ENCODE results near the gene PCDHGA4. TPM values are rescaled to one million over a fixed set of nuclear protein-coding genes. Genes with fewer than 3 reads are reported as not detected.

PCDHGA4 gene
- total and polyA plus RNA-seq, 2 of the 13 experiments (the other 11 are each of a cell fraction or from before 2014, with no cell fraction given), result 0.49 to 0.58 TPM

DNA sequence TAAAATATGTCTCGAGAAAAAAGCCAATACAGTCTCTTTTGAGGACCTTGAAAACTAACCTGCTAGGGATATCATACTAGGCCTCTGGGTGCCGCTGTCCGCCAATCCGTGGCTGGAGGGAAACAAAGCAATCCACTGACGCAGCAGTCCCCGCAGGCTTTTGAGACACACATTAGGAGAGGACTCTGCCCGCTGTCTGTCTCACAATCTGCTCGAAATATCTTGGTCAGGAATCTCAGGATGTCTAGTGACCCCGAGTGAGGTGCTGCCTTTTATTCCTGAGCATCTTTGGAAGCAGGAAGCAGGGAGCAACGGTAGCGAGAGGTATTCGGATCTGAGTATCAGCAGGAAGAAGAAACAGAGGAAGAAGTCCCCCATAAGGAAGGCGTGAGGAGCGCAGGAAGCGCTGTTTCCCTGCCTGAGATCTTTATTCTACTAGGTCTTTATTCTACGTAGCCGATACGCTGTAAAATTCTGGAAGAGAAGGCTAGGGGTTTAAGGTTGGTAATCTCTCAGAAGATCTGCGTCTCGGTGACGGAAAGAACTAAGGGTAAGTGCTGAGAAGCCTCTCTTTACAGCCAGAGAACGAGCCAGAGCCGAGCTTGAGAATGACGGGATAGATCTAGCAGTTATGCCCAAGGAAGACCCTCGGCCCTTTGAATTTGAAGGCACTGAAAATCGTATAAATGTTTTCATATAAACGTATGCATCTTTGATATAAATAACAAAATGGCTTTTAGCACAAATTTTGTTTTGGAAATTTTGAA lies 28.6 kb upstream of the PCDHGA4 start (continued):
- TF ChIP-seq, protein P1, sequence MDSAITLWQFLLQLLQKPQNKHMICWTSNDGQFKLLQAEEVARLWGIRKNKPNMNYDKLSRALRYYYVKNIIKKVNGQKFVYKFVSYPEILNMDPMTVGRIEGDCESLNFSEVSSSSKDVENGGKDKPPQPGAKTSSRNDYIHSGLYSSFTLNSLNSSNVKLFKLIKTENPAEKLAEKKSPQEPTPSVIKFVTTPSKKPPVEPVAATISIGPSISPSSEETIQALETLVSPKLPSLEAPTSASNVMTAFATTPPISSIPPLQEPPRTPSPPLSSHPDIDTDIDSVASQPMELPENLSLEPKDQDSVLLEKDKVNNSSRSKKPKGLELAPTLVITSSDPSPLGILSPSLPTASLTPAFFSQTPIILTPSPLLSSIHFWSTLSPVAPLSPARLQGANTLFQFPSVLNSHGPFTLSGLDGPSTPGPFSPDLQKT (CRISPR knock-in tag; IDR thresholded peaks at IDR 0.05; ENCODE audit: borderline replicate concordance), result no peak
- TF ChIP-seq ZNF3 (CRISPR knock-in tag; IDR thresholded peaks at IDR 0.05) (no peak), SAP130 (CRISPR knock-in tag; IDR thresholded peaks at IDR 0.05; ENCODE audit: low read depth) (peak; percentile 32; the same call in 1 of the 2 replicates), ATF1 (CRISPR knock-in tag; IDR thresholded peaks at IDR 0.05) (no peak), SP4 (CRISPR knock-in tag; IDR thresholded peaks at IDR 0.05) (peak; percentile 34; the same call in 1 of the 2 replicates), ZNF781 (CRISPR knock-in tag; IDR thresholded peaks at IDR 0.05; ENCODE audit: borderline replicate concordance, not compliant biosample characterization) (no peak), ZNF7 (CRISPR knock-in tag; IDR thresholded peaks at IDR 0.05) (no peak), JUND (CRISPR knock-in tag; IDR thresholded peaks at IDR 0.05) (no peak), SNAI1 (CRISPR knock-in tag; IDR thresholded peaks at IDR 0.05; ENCODE audit: borderline replicate concordance) (no peak), ZNF20 (CRISPR knock-in tag; IDR thresholded peaks at IDR 0.05) (no peak)
- TF ChIP-seq, protein P2, sequence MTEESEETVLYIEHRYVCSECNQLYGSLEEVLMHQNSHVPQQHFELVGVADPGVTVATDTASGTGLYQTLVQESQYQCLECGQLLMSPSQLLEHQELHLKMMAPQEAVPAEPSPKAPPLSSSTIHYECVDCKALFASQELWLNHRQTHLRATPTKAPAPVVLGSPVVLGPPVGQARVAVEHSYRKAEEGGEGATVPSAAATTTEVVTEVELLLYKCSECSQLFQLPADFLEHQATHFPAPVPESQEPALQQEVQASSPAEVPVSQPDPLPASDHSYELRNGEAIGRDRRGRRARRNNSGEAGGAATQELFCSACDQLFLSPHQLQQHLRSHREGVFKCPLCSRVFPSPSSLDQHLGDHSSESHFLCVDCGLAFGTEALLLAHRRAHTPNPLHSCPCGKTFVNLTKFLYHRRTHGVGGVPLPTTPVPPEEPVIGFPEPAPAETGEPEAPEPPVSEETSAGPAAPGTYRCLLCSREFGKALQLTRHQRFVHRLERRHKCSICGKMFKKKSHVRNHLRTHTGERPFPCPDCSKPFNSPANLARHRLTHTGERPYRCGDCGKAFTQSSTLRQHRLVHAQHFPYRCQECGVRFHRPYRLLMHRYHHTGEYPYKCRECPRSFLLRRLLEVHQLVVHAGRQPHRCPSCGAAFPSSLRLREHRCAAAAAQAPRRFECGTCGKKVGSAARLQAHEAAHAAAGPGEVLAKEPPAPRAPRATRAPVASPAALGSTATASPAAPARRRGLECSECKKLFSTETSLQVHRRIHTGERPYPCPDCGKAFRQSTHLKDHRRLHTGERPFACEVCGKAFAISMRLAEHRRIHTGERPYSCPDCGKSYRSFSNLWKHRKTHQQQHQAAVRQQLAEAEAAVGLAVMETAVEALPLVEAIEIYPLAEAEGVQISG (CRISPR knock-in tag; IDR thresholded peaks at IDR 0.05), result peak; percentile 37; the same call in 1 of the 2 replicates
- TF ChIP-seq, protein P3, sequence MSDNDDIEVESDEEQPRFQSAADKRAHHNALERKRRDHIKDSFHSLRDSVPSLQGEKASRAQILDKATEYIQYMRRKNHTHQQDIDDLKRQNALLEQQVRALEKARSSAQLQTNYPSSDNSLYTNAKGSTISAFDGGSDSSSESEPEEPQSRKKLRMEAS (IDR thresholded peaks at IDR 0.05), result peak; percentile 39; the same call in 1 of the 2 replicates
- TF ChIP-seq, protein P4, sequence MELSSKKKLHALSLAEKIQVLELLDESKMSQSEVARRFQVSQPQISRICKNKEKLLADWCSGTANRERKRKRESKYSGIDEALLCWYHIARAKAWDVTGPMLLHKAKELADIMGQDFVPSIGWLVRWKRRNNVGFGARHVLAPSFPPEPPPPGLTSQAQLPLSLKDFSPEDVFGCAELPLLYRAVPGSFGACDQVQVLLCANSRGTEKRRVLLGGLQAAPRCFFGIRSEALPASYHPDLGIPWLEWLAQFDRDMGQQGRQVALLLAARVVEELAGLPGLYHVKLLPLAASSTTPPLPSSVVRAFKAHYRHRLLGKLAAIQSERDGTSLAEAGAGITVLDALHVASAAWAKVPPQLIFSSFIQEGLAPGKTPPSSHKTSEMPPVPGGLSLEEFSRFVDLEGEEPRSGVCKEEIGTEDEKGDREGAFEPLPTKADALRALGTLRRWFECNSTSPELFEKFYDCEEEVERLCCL (CRISPR knock-in tag; IDR thresholded peaks at IDR 0.05; ENCODE audit: borderline replicate concordance), result no peak
- TF ChIP-seq, protein P5, sequence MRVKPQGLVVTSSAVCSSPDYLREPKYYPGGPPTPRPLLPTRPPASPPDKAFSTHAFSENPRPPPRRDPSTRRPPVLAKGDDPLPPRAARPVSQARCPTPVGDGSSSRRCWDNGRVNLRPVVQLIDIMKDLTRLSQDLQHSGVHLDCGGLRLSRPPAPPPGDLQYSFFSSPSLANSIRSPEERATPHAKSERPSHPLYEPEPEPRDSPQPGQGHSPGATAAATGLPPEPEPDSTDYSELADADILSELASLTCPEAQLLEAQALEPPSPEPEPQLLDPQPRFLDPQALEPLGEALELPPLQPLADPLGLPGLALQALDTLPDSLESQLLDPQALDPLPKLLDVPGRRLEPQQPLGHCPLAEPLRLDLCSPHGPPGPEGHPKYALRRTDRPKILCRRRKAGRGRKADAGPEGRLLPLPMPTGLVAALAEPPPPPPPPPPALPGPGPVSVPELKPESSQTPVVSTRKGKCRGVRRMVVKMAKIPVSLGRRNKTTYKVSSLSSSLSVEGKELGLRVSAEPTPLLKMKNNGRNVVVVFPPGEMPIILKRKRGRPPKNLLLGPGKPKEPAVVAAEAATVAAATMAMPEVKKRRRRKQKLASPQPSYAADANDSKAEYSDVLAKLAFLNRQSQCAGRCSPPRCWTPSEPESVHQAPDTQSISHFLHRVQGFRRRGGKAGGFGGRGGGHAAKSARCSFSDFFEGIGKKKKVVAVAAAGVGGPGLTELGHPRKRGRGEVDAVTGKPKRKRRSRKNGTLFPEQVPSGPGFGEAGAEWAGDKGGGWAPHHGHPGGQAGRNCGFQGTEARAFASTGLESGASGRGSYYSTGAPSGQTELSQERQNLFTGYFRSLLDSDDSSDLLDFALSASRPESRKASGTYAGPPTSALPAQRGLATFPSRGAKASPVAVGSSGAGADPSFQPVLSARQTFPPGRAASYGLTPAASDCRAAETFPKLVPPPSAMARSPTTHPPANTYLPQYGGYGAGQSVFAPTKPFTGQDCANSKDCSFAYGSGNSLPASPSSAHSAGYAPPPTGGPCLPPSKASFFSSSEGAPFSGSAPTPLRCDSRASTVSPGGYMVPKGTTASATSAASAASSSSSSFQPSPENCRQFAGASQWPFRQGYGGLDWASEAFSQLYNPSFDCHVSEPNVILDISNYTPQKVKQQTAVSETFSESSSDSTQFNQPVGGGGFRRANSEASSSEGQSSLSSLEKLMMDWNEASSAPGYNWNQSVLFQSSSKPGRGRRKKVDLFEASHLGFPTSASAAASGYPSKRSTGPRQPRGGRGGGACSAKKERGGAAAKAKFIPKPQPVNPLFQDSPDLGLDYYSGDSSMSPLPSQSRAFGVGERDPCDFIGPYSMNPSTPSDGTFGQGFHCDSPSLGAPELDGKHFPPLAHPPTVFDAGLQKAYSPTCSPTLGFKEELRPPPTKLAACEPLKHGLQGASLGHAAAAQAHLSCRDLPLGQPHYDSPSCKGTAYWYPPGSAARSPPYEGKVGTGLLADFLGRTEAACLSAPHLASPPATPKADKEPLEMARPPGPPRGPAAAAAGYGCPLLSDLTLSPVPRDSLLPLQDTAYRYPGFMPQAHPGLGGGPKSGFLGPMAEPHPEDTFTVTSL (CRISPR knock-in tag; IDR thresholded peaks at IDR 0.05; ENCODE audit: borderline replicate concordance), result no peak
- TF ChIP-seq, protein P6, sequence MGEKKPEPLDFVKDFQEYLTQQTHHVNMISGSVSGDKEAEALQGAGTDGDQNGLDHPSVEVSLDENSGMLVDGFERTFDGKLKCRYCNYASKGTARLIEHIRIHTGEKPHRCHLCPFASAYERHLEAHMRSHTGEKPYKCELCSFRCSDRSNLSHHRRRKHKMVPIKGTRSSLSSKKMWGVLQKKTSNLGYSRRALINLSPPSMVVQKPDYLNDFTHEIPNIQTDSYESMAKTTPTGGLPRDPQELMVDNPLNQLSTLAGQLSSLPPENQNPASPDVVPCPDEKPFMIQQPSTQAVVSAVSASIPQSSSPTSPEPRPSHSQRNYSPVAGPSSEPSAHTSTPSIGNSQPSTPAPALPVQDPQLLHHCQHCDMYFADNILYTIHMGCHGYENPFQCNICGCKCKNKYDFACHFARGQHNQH (CRISPR knock-in tag; IDR thresholded peaks at IDR 0.05), result peak; percentile 31; the same call in 1 of the 2 replicates

All from HepG2 (cell line).